HCT116 (cell line): ENCODE results near the gene MAN2A2. TPM values are rescaled to one million over a fixed set of nuclear protein-coding genes. Genes with fewer than 3 reads are reported as not detected.
"Not testable (repeated sequence)": the region's sequence is repeated elsewhere in the genome, so short reads cannot be mapped to it uniquely, and the experiment has no call there.

Experiments used
- ATAC-seq: fragments of 200-7000 bp; cut with Tn5 transposase; 2 replicates; pipeline ENCODE4 v1.9.1; 2020; ENCODE audit warnings: mild to moderate bottlenecking, moderate library complexity
- BruUV-seq: library from RNA; stranded (reverse); fragments of 400-500 nt; replicated peaks from 2 replicates; lab custom pipeline; 2021; lab: Mats Ljungman, UMichigan
- CTCF ChIA-PET: fragments of 300-600 bp; sonication (Branson Sonifier 250); formaldehyde crosslinking; loops from one replicate; lab custom pipeline; 2021; ENCODE audit warnings: antibody characterized with exemption; lab: Charles Lee
- POLR2A ChIA-PET: fragments of 300-600, 350-600 bp; sonication (Branson Sonifier 250); formaldehyde crosslinking; loops from one replicate; lab custom pipeline; 2021; ENCODE audit warnings: antibody characterized with exemption; lab: Charles Lee
- RAD21 ChIA-PET, 2 experiments: fragments of 300-600 bp; sonication (Branson Sonifier 250); formaldehyde crosslinking; loops; one replicate each; lab custom pipeline; 2023; ENCODE audit warnings: low total read pairs in 2 of 2; ENCODE audit not compliant: uncharacterized antibody in 2 of 2, unreplicated experiment in 2 of 2, low non-redundant PET in 1 of 2; lab: Charles Lee
- DNase-seq: peaks from one replicate; pipeline ENCODE4 v3.0.0-alpha.2; 2010; ENCODE audit warnings: low read depth, low spot score
- H2AFZ ChIP-seq: fragments of 200-600 bp; shearing (Covaris generic), sonication (generic); 2 replicates; pipeline ENCODE4 v1.6.1; 2017; ENCODE audit warnings: low read depth, mixed run types, mixed read lengths, antibody characterized with exemption, low read length; ENCODE audit not compliant: poor library complexity, severe bottlenecking
- H3K27ac ChIP-seq: 2 replicates; pipeline ENCODE4 v1.5.1; 2012; ENCODE audit warnings: low read depth, low read length
- H3K27me3 ChIP-seq: fragments of 200-600 bp; sonication (generic); 2 replicates; pipeline ENCODE4 v1.6.1; 2016; ENCODE audit warnings: mixed run types, low read length, mixed read lengths; ENCODE audit not compliant: insufficient read depth
- H3K36me3 ChIP-seq, 2 experiments: fragments of 200-500 bp in 1 of 2; fragments of 200-600 bp in 1 of 2; sonication (Bioruptor generic) in 1 of 2; sonication (generic) in 1 of 2; 2 replicates each; pipeline versions ENCODE4 v1.5.1 to v1.6.1; 2014 to 2016; ENCODE audit warnings: low read length in 2 of 2, inconsistent platforms in 1 of 2, mixed read lengths in 1 of 2, mixed run types in 1 of 2; ENCODE audit not compliant: insufficient read depth in 2 of 2, control insufficient read depth in 1 of 2
- H3K4me1 ChIP-seq, 2 experiments: fragments of 200-600 bp in 1 of 2; sonication (generic) in 1 of 2; 2 replicates each; pipeline versions ENCODE4 v1.5.1 to v1.6.1; 2012 to 2017; ENCODE audit warnings: low read length in 2 of 2, inconsistent platforms in 1 of 2, mild to moderate bottlenecking in 1 of 2, mixed read lengths in 1 of 2, mixed run types in 1 of 2, moderate library complexity in 1 of 2; ENCODE audit not compliant: insufficient read depth in 2 of 2, control insufficient read depth in 1 of 2
- H3K4me2 ChIP-seq: fragments of 200-600 bp; sonication (generic); 2 replicates; pipeline ENCODE4 v1.6.1; 2017; ENCODE audit warnings: mixed run types, low read length, mixed read lengths
- H3K4me3 ChIP-seq, 2 experiments: fragments of 200-600 bp in 1 of 2; sonication (generic) in 1 of 2; replicated peaks in 1 of 2; 2 replicates each; pipeline ENCODE4 v1.5.1; 2011 to 2016; ENCODE audit warnings: low read length in 2 of 2, control low read depth in 1 of 2, low read depth in 1 of 2, mild to moderate bottlenecking in 1 of 2, mixed read lengths in 1 of 2, mixed run types in 1 of 2
- H3K79me2 ChIP-seq: fragments of 200-600 bp; sonication (generic); 2 replicates; pipeline ENCODE4 v1.6.1; 2017; ENCODE audit warnings: mild to moderate bottlenecking, mixed run types, low read length, moderate library complexity, mixed read lengths; ENCODE audit not compliant: insufficient read depth
- H3K9ac ChIP-seq: fragments of 200-600 bp; sonication (generic); 2 replicates; pipeline ENCODE4 v1.6.1; 2016; ENCODE audit warnings: low read length, mixed read lengths
- H3K9me2 ChIP-seq: fragments of 200-600 bp; sonication (generic), shearing (Covaris generic); 2 replicates; pipeline ENCODE4 v1.6.1; 2017; ENCODE audit warnings: mixed run types, mild to moderate bottlenecking, moderate library complexity; ENCODE audit not compliant: insufficient read depth
- H3K9me3 ChIP-seq, 2 experiments: fragments of 200-500 bp in 1 of 2; fragments of 200-600 bp in 1 of 2; sonication (Bioruptor generic) in 1 of 2; sonication (generic) in 1 of 2; 2 replicates each; pipeline ENCODE4 v1.6.1; 2014 to 2017; ENCODE audit warnings: low read length in 2 of 2, mixed read lengths in 2 of 2, inconsistent platforms in 1 of 2, low read depth in 1 of 2, mild to moderate bottlenecking in 1 of 2, mixed run types in 1 of 2, moderate library complexity in 1 of 2; ENCODE audit not compliant: control insufficient read depth in 1 of 2, insufficient read depth in 1 of 2
- H4K20me1 ChIP-seq: fragments of 200-600 bp; sonication (generic), shearing (Covaris generic); 2 replicates; pipeline ENCODE4 v1.6.1; 2017; ENCODE audit warnings: mixed run types, mild to moderate bottlenecking, moderate library complexity; ENCODE audit not compliant: insufficient read depth
- SP1 ChIP-seq: IDR thresholded peaks from 2 replicates; pipeline ENCODE4 v1.6.1; 2012; ENCODE audit warnings: low read depth
- ZFX ChIP-seq: fragments of 450-650 bp; IDR thresholded peaks from 2 replicates; pipeline ENCODE4 v1.6.1; 2017
- intact Hi-C: fragments of 100-400 bp; cut with micrococcal nuclease; formaldehyde crosslinking; loops from 2 replicates; pipeline ENCODE4 v1.10.0; 2022
- total RNA-seq: library from RNA; stranded (reverse); gene quantifications from one replicate; pipeline ENCODE4 v1.2.1, GENCODE V29; 2021; ENCODE audit not compliant: unreplicated experiment
- TF ChIP-seq, protein P1 (sequence below): IDR thresholded peaks from 2 replicates; pipeline ENCODE4 v1.6.1; 2012; ENCODE audit warnings: low read depth
- TF ChIP-seq, protein P2 (sequence below): IDR thresholded peaks from 2 replicates; pipeline ENCODE4 v1.6.1; 2012
- TF ChIP-seq, protein P3 (sequence below), 3 experiments: fragments of 200-600 bp in 1 of 3; sonication (generic) in 1 of 3; IDR thresholded peaks in 2 of 3; conservative IDR thresholded peaks in 1 of 3; 2 replicates each; pipeline ENCODE4 v1.5.1; 2012 to 2017; ENCODE audit warnings: low read depth in 2 of 3, low read length in 2 of 3, antibody characterized with exemption in 1 of 3, borderline replicate concordance in 1 of 3, control low read depth in 1 of 3, mild to moderate bottlenecking in 1 of 3, mixed read lengths in 1 of 3, mixed run types in 1 of 3, moderate library complexity in 1 of 3; ENCODE audit not compliant: insufficient read depth in 1 of 3

Gene MAN2A2
- total RNA-seq, 1 experiment from 2014 or later: 44.9 TPM

GRCh38 chr15:90893175-90894090 is 9.7 kb upstream of the MAN2A2 start (continued):
- TF ChIP-seq, protein P1, sequence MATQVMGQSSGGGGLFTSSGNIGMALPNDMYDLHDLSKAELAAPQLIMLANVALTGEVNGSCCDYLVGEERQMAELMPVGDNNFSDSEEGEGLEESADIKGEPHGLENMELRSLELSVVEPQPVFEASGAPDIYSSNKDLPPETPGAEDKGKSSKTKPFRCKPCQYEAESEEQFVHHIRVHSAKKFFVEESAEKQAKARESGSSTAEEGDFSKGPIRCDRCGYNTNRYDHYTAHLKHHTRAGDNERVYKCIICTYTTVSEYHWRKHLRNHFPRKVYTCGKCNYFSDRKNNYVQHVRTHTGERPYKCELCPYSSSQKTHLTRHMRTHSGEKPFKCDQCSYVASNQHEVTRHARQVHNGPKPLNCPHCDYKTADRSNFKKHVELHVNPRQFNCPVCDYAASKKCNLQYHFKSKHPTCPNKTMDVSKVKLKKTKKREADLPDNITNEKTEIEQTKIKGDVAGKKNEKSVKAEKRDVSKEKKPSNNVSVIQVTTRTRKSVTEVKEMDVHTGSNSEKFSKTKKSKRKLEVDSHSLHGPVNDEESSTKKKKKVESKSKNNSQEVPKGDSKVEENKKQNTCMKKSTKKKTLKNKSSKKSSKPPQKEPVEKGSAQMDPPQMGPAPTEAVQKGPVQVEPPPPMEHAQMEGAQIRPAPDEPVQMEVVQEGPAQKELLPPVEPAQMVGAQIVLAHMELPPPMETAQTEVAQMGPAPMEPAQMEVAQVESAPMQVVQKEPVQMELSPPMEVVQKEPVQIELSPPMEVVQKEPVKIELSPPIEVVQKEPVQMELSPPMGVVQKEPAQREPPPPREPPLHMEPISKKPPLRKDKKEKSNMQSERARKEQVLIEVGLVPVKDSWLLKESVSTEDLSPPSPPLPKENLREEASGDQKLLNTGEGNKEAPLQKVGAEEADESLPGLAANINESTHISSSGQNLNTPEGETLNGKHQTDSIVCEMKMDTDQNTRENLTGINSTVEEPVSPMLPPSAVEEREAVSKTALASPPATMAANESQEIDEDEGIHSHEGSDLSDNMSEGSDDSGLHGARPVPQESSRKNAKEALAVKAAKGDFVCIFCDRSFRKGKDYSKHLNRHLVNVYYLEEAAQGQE: no peak
- TF ChIP-seq ZFX: peak; percentile 42; the same call in 1 of the 2 replicates
- TF ChIP-seq, protein P2, sequence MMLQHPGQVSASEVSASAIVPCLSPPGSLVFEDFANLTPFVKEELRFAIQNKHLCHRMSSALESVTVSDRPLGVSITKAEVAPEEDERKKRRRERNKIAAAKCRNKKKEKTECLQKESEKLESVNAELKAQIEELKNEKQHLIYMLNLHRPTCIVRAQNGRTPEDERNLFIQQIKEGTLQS: no peak

- no peaks in the 10 kb centered on the region for H4K20me1 ChIP-seq
- intact Hi-C loops: no loop called here
- no peaks in the 10 kb centered on the region for H3K9me2 ChIP-seq
- ChIA-PET POLR2A (interaction anchor here (0.7 kb wide), 1 partner anchor 738 kb away, joined by 3 read pairs; no protein-coding TSS in a partner anchor), CTCF (interaction anchor here (1.4 to 1.9 kb wide), 2 partner anchors 36 to 39 kb away, joined by 5 to 6 read pairs; partner anchors contain the start of genes HDDC3 and UNC45A), RAD21 (no interaction called here)
- DNase-seq (no peak), ATAC-seq (no peak; the same call in 1 of the 2 replicates)
- no peak overlapping the region for H3K9ac ChIP-seq
- no peak overlapping the region for H3K4me3 ChIP-seq
- TF ChIP-seq, protein P3, sequence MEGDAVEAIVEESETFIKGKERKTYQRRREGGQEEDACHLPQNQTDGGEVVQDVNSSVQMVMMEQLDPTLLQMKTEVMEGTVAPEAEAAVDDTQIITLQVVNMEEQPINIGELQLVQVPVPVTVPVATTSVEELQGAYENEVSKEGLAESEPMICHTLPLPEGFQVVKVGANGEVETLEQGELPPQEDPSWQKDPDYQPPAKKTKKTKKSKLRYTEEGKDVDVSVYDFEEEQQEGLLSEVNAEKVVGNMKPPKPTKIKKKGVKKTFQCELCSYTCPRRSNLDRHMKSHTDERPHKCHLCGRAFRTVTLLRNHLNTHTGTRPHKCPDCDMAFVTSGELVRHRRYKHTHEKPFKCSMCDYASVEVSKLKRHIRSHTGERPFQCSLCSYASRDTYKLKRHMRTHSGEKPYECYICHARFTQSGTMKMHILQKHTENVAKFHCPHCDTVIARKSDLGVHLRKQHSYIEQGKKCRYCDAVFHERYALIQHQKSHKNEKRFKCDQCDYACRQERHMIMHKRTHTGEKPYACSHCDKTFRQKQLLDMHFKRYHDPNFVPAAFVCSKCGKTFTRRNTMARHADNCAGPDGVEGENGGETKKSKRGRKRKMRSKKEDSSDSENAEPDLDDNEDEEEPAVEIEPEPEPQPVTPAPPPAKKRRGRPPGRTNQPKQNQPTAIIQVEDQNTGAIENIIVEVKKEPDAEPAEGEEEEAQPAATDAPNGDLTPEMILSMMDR (IDR thresholded peaks at IDR 0.05 in 2 of 3, conservative IDR thresholded peaks at IDR 0.05 in 1 of 3; ENCODE audit: borderline replicate concordance in 1 of 3, insufficient read depth in 1 of 3, low read depth in 2 of 3, low read length in 2 of 3): 0 out of 6 replicates have a peak, but pooled peaks of 1 of the 3 experiments have one; percentile 25
- TF ChIP-seq SP1: no peak
- H2AFZ ChIP-seq: no peak overlapping the region
- H3K4me1 ChIP-seq: peaks cover 0 to 15% of the 10 kb centered on the region in 2 experiments; a peak in 2 of 4 replicates
- no peaks in the 10 kb centered on the region for H3K79me2 ChIP-seq
- no peaks in the 10 kb centered on the region for H3K36me3 ChIP-seq
- no peaks in the 10 kb centered on the region for H3K27me3 ChIP-seq
- H3K4me2 ChIP-seq: no peak overlapping the region
- H3K27ac ChIP-seq: no peak overlapping the region
- no TSS peak for BruUV-seq
- H3K9me3 ChIP-seq: no peaks in the 10 kb centered on the region
Observed at GRCh38 chr15:90895571-90896117, 7.5 kb upstream of the MAN2A2 start.

GRCh38 chr15:90897131-90897655 is 5.9 kb upstream of the MAN2A2 start:
- H3K27ac ChIP-seq, H4K20me1 ChIP-seq, H2AFZ ChIP-seq, ATAC-seq, H3K4me2 ChIP-seq, H3K9ac ChIP-seq, H3K79me2 ChIP-seq, H3K9me2 ChIP-seq, intact Hi-C loops, POLR2A ChIA-PET, BruUV-seq, H3K9me3 ChIP-seq, H3K4me3 ChIP-seq, DNase-seq, H3K36me3 ChIP-seq, RAD21 ChIA-PET, H3K27me3 ChIP-seq: not testable (repeated sequence)
- CTCF ChIA-PET: interaction anchor here (1.5 kb wide), 1 partner anchor 375 kb away, joined by 4 read pairs; no protein-coding TSS in a partner anchor
- H3K4me1 ChIP-seq: peaks cover 7 to 24% of the 10 kb centered on the region in 2 experiments; a peak in 3 of 4 replicates
